IPS-NIHi11 (cell line): ENCODE measurements around the gene ANKRD27.
"Not testable (repeated sequence)": the region's sequence is repeated elsewhere in the genome, so short reads cannot be mapped to it uniquely, and the experiment has no call there.

ENCODE experiments used
- DNase-seq: peaks from one replicate; pipeline ENCODE4 v3.0.0; 2012; ENCODE audit warnings: mixed read lengths, low spot score

Gene ANKRD27

GRCh38 chr19:32652331-32652730 is 22.6 kb downstream of the ANKRD27 start:
- DNase-seq, result not testable (repeated sequence)

DNA sequence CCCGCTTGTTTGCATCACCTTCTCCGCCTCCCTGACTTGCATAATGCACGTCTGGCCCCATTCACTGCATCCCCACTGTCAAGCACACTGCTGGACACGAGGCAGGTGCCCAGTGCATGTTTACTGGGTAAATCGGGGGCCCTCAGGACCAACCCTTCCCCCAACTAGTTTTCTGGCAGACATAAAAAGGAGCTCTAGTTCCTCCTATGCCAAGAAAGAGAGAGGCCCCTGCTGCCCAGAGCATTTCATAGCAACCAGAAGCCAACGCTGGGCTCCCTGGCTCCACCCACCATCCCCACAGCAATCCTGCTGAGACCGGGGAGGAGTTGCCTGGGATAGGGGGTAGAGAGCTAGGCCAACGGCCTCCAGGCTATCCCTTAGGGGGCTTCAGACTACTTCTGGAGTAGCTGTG is 23.2 kb downstream of the ANKRD27 start:
- peak; percentile 91 for DNase-seq

- DNase-seq, result no peak
Observed at GRCh38 chr19:32650671-32651070, 24.3 kb downstream of the ANKRD27 start.

DNA sequence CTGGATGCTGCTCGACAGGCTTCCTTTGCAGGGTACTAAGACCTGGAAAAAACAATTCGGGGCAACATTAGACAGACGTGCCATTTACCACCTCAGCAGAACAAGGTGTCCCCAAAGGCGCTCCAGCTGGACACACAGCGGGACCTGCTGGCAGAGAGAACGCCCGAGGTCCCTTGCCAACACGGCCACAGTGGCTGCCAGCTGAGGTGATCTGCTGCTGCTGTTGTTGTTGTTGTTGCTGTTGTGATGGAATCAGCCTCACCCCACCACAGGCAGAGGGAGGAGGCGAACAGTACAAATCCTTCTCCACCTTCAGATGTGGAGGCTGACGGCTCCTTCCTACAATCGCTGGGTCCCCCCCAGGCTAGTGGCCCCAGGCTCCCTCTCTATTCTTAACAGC is 25.2 kb downstream of the ANKRD27 start:
- no peak for DNase-seq

- DNase-seq, result no peak
Observed at GRCh38 chr19:32647361-32647760, 27.6 kb downstream of the ANKRD27 start.

- DNase-seq, result no peak
Observed at GRCh38 chr19:32646556-32646955, 28.4 kb downstream of the ANKRD27 start.

- no peak for DNase-seq
Observed at GRCh38 chr19:32642771-32643170, 32.2 kb downstream of the ANKRD27 start.

- DNase-seq, result no peak
Observed at GRCh38 chr19:32638625-32639024, 36.4 kb downstream of the ANKRD27 start.

DNA sequence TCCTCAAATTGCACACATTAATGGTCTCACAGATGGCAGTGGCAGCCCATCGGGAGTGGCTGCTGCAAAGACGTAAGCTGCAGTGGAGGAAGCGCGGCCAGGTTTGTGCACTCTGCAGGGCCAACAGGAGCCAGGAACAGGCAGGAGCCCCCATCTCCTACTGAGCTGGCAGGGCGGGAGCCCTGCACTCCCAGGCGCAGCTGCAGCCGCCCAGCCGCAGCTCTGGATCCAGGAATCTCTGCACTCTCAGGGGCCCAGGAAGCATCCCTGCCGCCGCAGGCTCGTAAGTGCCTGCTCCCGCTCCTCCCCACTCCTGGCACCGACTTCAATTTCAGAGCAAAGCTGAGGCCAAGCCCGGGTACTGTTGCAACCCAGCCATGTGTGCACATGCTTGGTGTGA is 37.5 kb downstream of the ANKRD27 start:
- DNase-seq, result no peak

DNA sequence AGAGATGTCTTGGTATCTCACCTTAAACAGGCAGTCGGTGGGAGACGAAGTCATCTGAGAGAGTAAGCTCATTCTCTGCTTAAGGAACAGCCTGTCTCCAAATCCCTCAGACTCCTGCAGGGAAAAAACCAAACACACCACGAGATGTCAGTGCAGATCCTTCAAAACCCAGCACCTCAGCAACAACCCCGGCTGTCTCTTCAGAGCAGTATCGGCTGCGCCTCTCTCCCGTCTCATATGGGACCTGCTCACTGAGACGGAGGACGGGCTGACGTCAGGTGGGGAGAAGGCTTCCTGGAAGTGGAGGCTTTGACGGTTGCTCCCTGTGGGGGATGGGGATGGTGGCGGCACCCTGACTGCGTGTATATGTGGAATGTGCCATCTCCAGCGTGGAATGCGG is 43.6 kb downstream of the ANKRD27 start:
- no peak for DNase-seq

DNA sequence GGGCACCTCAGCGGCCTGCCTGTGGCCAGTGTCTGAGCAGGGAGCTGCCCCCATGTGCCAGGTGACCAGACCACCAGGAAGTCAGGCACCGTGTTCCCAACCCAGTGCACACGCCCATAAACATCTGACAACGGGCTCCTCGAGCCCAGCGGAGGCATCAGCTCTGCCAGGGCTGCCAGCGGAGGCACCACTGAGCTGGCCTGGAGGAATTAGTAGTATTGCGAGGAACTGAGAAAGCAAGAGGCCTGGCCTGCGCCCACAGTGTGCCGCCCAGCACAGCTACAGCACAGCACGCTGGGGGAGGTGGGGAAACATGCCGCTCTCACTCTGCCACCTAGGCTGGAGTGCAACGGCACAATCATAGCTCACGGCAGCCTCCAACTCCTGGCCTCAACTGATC is 44.6 kb downstream of the ANKRD27 start:
- DNase-seq, result no peak

- DNase-seq, result no peak
Observed at GRCh38 chr19:32627714-32628270, 47.2 kb downstream of the ANKRD27 start.

DNA sequence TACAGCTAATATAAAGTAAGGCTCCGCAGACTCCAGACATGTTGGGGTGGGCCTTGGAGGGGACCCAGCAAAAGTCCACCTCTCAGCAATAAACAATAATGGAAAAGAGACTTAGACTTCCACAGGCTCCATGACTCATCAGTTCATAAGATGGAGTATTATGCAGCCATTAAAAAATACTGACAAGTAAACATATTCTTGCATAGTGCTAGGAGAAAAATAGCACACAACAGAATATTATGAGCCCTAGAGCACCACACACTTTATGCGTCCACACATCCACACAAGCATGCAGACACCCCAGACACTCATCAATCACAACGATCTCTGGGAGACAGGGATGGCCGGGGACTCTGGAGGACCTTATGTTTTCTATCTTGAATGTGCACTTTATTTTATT is 48.0 kb downstream of the ANKRD27 start:
- no peak for DNase-seq

DNA sequence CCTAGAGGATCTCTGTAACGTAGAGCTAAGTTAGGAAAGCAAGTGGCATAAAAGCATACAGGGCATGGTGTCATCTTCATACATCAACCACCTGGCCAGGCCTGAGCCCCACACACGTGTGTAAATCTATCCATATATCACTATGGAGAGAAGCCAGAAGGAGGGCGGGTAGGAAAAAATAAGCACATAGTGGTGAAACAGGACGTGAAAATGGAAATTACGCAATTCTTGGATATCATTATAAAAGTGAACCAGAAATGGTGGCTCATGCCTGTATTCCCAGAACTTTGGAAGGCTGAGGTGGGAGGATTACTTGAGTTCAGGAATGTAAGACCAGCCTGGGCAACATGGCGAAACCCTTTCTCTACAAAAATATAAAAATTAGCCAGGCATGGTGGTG is 50.6 kb downstream of the ANKRD27 start:
- DNase-seq, result no peak

DNA sequence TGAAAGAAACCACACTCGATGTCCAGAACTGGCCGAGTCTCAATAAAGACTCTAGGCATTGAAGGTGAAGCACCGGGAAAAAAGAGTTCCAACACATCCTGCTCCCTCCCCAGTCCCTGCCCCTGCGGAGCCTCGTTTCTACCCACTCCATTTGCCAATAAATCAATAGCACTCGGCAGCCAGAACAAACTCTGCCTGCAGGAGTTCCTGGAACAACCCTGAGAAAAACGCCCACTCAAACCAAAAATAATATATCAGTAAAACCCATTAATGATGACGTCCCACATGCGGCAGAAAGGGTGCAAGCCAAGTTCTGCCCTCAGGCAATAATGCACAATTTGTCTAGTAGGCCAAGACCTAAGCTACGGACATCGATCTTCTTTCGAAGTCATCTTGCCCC is 53.0 kb downstream of the ANKRD27 start:
- no peak for DNase-seq

DNA sequence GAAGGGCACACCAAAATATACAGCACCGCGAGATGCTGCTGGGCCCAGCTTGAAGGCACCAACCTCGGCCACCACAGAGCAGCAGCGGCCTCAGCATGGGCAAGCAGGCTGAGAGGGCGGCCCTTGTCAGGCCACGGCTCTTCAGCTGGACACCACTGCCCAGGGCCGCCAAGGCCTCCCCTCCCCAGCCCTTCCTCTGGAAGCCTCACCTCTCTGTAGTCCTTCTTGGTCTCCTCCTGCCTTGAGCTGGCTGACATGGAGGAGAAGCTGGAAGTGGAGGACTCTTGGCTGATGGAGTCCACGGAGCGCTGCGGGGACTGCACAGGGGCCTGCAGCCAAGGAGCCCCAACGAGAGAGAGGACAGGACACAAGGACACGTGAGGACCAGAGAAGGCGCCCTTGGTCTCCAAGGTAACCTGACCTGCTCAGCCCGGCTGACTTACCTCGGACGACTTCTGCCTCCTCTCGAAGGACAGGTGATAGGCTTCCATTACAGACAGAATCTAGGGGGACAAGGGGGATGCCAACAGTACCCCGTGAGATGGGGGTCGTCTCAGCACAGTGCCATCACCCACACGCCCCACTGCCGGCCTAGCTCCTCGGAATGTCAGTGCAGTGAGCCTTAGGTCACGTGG is 55.8 kb downstream of the ANKRD27 start:
- no peak for DNase-seq

DNA sequence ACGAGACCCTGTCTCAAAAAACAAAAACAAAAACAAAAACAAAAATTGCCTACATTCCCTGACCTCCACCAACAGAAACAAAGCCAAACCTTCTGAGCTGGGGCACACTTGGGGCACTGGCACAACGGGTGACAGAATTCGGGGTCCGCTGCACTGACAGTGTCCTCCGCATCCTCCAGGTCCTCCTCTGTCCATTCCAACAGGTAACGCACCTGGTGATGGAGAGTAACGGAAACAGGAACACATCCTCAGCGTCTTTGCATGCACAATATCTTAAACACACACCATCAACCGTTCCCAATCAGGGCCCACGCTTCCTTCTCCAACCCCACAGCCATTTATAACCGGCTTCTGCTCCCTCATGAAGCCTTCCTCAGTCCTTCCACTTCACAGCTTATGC is 59.4 kb downstream of the ANKRD27 start:
- DNase-seq, result no peak

DNA sequence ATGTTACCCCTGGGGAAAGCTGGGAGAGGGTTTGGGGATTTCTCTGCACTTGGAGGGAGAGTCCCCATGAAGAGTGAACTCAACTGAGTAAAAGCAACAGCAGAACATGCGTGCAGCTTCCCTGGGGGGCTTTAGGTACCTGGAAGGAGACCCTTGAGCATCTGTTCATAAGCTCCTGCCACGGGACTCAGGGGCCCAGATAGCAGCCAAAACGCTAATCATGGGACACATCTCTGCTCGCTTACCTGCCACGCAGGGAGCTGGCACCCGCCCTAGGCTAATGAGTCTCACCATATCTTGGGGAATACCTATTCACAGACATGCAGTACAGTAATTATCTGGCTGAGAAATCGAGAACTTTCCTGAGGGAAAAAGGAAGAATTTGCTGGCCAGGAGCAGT is 60.1 kb downstream of the ANKRD27 start:
- DNase-seq, result no peak

- DNase-seq, result no peak
Observed at GRCh38 chr19:32613008-32613407, 62.0 kb downstream of the ANKRD27 start.

GRCh38 chr19:32611161-32611560 is 63.8 kb downstream of the ANKRD27 start:
- DNase-seq, result no peak

- no peak for DNase-seq
Observed at GRCh38 chr19:32607479-32607878, 67.5 kb downstream of the ANKRD27 start.

- no peak for DNase-seq
Observed at GRCh38 chr19:32606289-32606688, 68.7 kb downstream of the ANKRD27 start.

GRCh38 chr19:32605544-32605943 is 69.4 kb downstream of the ANKRD27 start:
- DNase-seq, result no peak

DNA sequence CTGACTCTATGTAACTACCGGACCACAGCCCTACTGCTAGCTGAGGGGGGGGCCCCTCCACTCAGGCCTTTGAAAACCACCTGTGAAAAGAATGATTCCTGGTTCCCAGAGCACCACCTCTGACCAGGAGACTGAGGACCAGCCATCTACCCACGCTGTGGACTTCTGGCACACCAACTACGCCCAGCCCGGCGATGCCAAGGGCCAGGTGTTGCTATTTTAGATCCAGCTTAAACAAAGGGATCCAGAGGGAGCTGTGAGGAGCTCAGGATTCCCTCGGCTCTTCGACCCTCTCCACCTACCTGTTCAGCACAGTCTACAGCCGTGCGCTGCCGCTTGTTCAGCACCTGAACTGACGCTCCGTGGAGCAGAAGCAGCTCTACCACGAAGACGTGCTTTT is 71.0 kb downstream of the ANKRD27 start:
- DNase-seq, result no peak
